ENCODE results near the gene ZNF17.
"Not testable (repeated sequence)": the region's sequence is repeated elsewhere in the genome, so short reads cannot be mapped to it uniquely, and the experiment has no call there.

The ZNF17 gene

GRCh38 chr19:57362997-57363687, 47.8 kb upstream of the ZNF17 start, which contains the start of the genes TRAPPC2B and ZNF547:
Gene TRAPPC2B (plus strand): TSS chr19:57363551. CDS start chr19:57364834, 1,283 bp downstream.
Gene ZNF547 (plus strand): TSS chr19:57363551. CDS start chr19:57368556, 5,005 bp downstream.
- peak; percentile 100 for ATAC-seq
- TF ChIP-seq CREB5 (CRISPR knock-in tag; IDR thresholded peaks at IDR 0.05; ENCODE audit: low read depth) (peak; percentile 62; the same call in 1 of the 2 replicates), ARNTL (CRISPR knock-in tag; IDR thresholded peaks at IDR 0.05; ENCODE audit: borderline replicate concordance, low read depth) (no peak), CSDC2 (CRISPR knock-in tag; IDR thresholded peaks at IDR 0.05) (peak; percentile 60; the same call in 1 of the 2 replicates), PPARA (CRISPR knock-in tag; IDR thresholded peaks at IDR 0.05; ENCODE audit: borderline replicate concordance) (no peak), PATZ1 (CRISPR knock-in tag; IDR thresholded peaks at IDR 0.05; ENCODE audit: borderline replicate concordance) (no peak), ZFP30 (CRISPR knock-in tag; IDR thresholded peaks at IDR 0.05) (0 out of 2 replicates have a peak, but pooled peaks have one; percentile 6)

- ATAC-seq, result peak; percentile 28
- TF ChIP-seq TCF4 (CRISPR knock-in tag; IDR thresholded peaks at IDR 0.05; ENCODE audit: borderline replicate concordance) (no peak), GLIS3 (CRISPR knock-in tag; IDR thresholded peaks at IDR 0.05) (no peak), CSRNP3 (CRISPR knock-in tag; IDR thresholded peaks at IDR 0.05) (no peak), PATZ1 (CRISPR knock-in tag; IDR thresholded peaks at IDR 0.05; ENCODE audit: borderline replicate concordance) (no peak), TOX (CRISPR knock-in tag; IDR thresholded peaks at IDR 0.05; ENCODE audit: borderline replicate concordance) (no peak)
Observed at GRCh38 chr19:57363688-57364181, 47.2 kb upstream of the ZNF17 start.

GRCh38 chr19:57366776-57367175, 44.2 kb upstream of the ZNF17 start:
- TF ChIP-seq ZFP30 (CRISPR knock-in tag; IDR thresholded peaks at IDR 0.05) (no peak), TOX (CRISPR knock-in tag; IDR thresholded peaks at IDR 0.05; ENCODE audit: borderline replicate concordance) (no peak), TSHZ2 (CRISPR knock-in tag; IDR thresholded peaks at IDR 0.05) (no peak), OSR1 (CRISPR knock-in tag; IDR thresholded peaks at IDR 0.05) (no peak), ESRRG (CRISPR knock-in tag; IDR thresholded peaks at IDR 0.05) (no peak), TCF4 (CRISPR knock-in tag; IDR thresholded peaks at IDR 0.05; ENCODE audit: borderline replicate concordance) (no peak), CSRNP3 (CRISPR knock-in tag; IDR thresholded peaks at IDR 0.05) (no peak)
- no peak for ATAC-seq

GRCh38 chr19:57374179-57374578, 36.8 kb upstream of the ZNF17 start:
- TF ChIP-seq CSDC2 (CRISPR knock-in tag; IDR thresholded peaks at IDR 0.05) (no peak), CSRNP3 (CRISPR knock-in tag; IDR thresholded peaks at IDR 0.05) (no peak)
- ATAC-seq, result no peak

- not testable (repeated sequence) for ATAC-seq
Observed at GRCh38 chr19:57374647-57375046, 36.3 kb upstream of the ZNF17 start.
